Sciatic nerve (tissue), 2 donors: ENCODE measurements around the gene SDK1. TPM values are rescaled to one million over a fixed set of nuclear protein-coding genes. Genes with fewer than 3 reads are reported as not detected.

Experiments used
- ATAC-seq: fragments of 200-7000 bp; cut with Tn5 transposase; one replicate; pipeline ENCODE4 v1.9.1; 2020; ENCODE audit warnings: mild to moderate bottlenecking, moderate library complexity
- DNase-seq: peaks from one replicate; pipeline ENCODE4 v3.0.0-alpha.2; 2020; ENCODE audit warnings: low spot score
- intact Hi-C: fragments of 100-400 bp; cut with DNase I; formaldehyde crosslinking; loops from one replicate; pipeline ENCODE4 v1.14.2; 2022
- total RNA-seq: library from RNA; stranded (reverse); fragmentation: NEBNext Ultra II Directional; extraction: Animal tissue kit (Norgen Biotek cat#: 25700); gene quantifications from one replicate; pipeline ENCODE4 v1.2.1, GENCODE V29; 2021
- donor health status: DM: no; HTN: no; CAD: no.
- donor health status: DM: no; HTN: no; CAD: no.

SDK1 gene
- total RNA-seq, 1 donor from 2014 or later = 11.2 TPM

GRCh38 chr7:4164556-4164955 is 863.5 kb downstream of the SDK1 start:
- intact Hi-C loops = no loop called here
- ATAC-seq = no peak
- DNase-seq = no peak

DNA sequence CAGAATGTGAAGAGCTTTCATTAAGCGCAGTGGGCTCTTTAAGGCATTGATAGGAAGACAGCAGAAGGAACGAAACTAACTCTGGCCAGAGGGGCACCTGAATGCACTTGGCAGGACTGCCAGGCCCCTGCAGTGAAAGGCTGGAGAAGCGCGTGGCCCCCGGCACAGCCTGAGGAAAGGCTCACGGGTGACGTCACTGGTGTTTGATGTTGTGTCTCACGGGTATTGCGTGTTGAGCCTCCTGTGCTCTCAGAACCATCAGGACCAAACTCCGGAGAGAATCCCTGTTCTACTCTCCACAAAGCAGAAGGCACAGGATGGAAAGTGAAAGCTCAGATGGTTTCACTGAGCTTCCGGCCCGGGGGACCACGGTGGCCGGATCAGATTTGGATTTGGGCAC is 865.3 kb downstream of the SDK1 start:
- DNase-seq (no peak), ATAC-seq (no peak)
- intact Hi-C loops = no loop called here

- intact Hi-C loops = no loop called here
- ATAC-seq (no peak), DNase-seq (no peak)
Observed at GRCh38 chr7:4166807-4167206, 865.8 kb downstream of the SDK1 start.

DNA sequence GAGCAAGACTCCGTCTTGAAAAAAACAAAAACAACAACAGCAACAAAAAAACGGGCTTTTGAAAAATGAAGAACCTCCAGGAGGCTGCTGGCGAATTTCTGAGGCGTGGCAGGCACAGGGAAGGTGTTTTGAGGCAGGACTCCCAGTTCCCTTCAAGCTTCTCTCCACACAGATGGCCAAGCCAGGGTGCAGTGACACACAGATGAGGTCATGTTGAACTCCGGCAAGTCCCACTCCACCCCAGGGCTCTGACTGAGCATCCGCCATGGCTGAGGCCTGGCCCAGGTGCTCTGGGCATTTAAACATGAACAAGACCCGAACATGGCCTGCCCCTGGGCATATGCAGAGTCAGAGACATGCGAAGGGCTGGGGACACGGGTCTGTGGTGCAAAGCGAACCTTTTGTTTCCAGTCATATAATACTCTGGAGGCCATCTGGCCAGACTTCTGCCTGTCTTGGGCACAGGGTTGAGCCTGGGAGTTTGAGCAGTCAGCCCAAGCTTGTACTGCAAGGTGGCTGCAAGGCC is 866.4 kb downstream of the SDK1 start:
- no peak for ATAC-seq
- intact Hi-C loops = no loop called here
- DNase-seq = no peak

- DNase-seq = no peak
- intact Hi-C loops = no loop called here
- no peak for ATAC-seq
Observed at GRCh38 chr7:4168041-4168440, 867.0 kb downstream of the SDK1 start.

DNA sequence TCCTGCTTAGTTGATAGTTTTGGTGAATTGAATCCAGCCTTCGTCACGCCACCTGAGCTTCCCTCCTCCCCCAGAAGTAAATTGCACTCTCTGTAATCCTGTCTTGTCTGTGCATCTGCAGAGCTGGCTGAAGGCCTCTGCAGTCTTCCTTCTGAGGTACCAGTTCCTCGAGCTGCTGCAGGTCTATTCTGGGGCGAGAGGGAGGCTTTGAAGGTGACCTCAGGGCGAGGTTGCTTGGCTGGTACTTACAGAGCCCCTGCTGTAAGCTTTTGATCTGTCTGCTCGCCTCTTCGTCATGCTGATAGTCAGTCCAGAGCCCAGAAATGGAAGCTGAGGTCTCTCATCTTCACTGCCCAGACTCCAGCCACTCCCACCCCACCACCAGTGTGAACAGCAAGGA is 867.5 kb downstream of the SDK1 start:
- no peak for ATAC-seq

GRCh38 chr7:4169455-4169854 is 868.4 kb downstream of the SDK1 start:
- intact Hi-C loops = no loop called here
- ATAC-seq = no peak

More for the DNA sequence above, 867.5 kb downstream of the SDK1 start:
- DNase-seq = no peak
- intact Hi-C loops = no loop called here

GRCh38 chr7:4170997-4171786 is 870.1 kb downstream of the SDK1 start:
- DNase-seq (no peak), ATAC-seq (no peak)
- intact Hi-C loops = no loop called here

More at GRCh38 chr7:4169455-4169854, 868.4 kb downstream of the SDK1 start:
- no peak for DNase-seq

DNA sequence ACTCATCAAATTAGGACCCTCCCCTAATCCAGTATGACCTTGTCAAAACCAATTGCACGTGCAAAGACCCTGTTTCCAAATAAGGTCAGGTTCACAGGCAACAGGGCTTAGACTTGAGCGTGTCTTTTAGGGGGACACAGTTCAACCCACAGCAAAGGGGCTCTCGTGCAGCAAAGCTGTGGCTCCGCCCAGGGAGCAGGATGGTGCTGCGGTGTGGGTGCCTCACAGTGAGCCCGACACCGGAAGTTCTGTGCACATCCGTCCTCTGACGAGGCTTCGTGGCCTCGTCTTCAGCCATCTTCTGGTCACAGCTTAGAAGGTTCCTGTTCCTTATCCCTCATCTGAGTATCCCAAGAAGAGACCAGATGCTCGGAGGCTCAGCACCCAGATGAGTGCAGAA is 871.8 kb downstream of the SDK1 start:
- intact Hi-C loops = no loop called here
- no peak for ATAC-seq
- no peak for DNase-seq

GRCh38 chr7:4173615-4174014 is 872.6 kb downstream of the SDK1 start:
- ATAC-seq (no peak), DNase-seq (no peak)
- intact Hi-C loops = no loop called here

DNA sequence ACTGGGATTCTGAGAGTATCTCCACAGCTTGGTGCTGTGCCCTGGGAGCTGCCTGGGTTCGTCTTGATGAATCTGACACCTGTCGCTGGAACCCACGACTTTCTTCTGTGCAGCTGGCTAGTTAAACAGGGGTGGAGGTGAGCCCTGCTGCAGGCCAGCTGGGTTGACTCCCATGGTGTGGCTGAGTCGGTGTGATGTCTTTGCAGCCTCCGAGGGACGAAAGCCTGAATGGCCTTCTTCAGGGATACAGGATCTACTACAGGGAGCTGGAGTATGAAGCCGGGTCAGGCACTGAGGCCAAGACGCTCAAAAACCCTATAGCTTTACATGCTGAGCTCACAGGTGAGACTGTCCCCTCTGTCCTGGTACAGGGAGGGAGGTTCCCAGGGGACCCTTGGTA is 873.0 kb downstream of the SDK1 start:
- intact Hi-C loops = no loop called here
- no peak for DNase-seq
- no peak for ATAC-seq

GRCh38 chr7:4174451-4174850 is 873.4 kb downstream of the SDK1 start:
- intact Hi-C loops = no loop called here
- ATAC-seq (no peak), DNase-seq (no peak)

- intact Hi-C loops = no loop called here
- DNase-seq = no peak
- no peak for ATAC-seq
Observed at GRCh38 chr7:4174884-4175283, 873.8 kb downstream of the SDK1 start.

DNA sequence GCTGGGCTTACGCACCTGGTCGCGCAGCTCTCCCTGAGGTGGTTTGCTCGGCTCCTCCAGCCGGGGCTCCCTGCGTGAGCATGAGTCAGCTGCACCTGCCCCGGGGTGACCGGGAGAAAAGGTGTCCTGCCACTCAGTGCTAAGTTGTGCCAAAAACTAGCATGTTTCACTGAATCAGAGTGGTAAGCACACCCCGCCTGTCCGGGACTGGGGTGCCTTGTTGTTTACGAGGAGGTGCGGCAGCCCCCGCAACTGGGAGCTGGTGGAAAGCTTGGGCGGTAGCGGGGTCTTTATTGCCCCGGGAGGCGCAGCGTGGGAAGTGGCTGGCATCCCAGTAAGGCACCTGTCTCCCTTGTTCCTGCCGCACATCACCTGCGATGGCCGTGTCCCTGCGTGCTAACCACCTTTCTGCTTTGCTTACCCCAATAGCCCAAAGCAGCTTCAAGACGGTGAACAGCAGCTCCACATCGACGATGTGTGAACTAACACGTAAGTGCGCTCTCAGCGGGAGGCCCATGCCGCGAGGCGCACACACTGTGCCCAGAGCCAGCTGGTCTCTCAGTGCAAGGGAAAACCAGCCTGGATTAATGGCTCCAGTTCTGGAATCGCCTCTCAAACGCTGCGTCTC is 874.4 kb downstream of the SDK1 start:
- ATAC-seq = no peak

GRCh38 chr7:4177001-4177400 is 875.9 kb downstream of the SDK1 start:
- ATAC-seq (no peak), DNase-seq (no peak)
- intact Hi-C loops = no loop called here

More for the DNA sequence above, 874.4 kb downstream of the SDK1 start:
- intact Hi-C loops = no loop called here
- no peak for DNase-seq

- ATAC-seq (no peak), DNase-seq (no peak)
- intact Hi-C loops = no loop called here
Observed at GRCh38 chr7:4178416-4178815, 877.4 kb downstream of the SDK1 start.

DNA sequence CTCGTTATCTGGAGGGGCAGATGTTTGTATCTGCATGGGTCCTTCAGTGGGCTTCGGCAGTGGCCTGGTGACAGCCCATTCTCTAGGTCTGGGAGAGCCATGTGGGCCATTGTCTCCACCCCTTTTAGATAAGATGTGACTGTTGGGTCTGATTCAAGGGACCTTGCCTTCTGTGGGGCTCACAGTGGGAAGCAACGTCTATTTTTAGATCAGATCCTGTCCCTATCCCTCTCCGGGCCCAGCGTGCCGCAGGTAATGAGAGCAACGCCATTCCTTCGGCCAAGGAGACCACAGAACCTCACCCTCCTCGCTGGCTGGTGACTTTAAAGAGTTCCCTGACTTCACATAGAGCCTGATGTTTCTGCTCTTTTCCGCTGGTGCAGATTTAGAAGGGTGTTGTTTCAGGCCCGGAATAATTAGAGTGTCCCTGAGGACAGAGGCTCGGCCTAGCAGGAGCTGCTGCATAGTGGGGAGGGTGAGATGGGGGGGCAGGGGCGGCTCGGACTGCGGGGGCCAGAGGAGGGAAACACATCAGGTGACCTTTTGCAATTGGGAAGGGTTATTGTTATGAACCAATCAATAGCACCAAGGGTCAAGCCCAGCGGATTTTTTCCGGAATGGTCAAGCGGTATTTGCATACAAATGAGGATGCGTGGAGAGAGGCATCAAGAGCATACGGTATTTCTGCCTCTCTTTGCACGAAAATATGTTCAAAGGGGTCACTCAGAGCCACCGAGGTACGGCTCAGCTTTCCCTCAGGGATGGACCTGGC is 878.0 kb downstream of the SDK1 start:
- intact Hi-C loops = no loop called here
- ATAC-seq (no peak), DNase-seq (no peak)

GRCh38 chr7:4179688-4180380 is 878.8 kb downstream of the SDK1 start:
- DNase-seq (no peak), ATAC-seq (no peak)
- intact Hi-C loops = no loop called here

DNA sequence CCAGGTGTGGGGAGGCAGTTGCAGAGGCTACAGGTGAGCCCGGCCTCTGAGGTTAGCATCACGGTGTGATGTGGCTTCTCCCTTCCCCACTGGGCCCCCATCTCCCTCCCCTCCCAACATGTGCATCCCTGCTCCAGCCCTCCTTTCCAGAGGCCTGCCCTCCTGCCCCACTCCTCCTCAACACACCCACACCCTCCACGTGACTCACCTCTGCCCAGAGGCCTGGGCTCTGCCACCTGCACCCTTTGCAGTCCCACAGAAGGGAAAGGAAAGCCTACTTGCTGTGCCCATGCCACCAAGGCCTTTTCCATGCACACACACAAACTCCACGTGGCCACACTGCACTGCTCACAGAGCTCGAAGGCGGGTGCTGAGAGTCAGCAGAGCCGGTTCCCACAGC is 880.4 kb downstream of the SDK1 start:
- ATAC-seq (no peak), DNase-seq (no peak)
- intact Hi-C loops = no loop called here
